Epidermal melanocyte (primary cell): ENCODE measurements around the gene NPAS3.

Experiments used
- DNase-seq: peaks from one replicate; pipeline ENCODE4 v3.0.0; 2011; ENCODE audit warnings: low spot score; ENCODE audit not compliant: insufficient read length

Gene NPAS3

DNA sequence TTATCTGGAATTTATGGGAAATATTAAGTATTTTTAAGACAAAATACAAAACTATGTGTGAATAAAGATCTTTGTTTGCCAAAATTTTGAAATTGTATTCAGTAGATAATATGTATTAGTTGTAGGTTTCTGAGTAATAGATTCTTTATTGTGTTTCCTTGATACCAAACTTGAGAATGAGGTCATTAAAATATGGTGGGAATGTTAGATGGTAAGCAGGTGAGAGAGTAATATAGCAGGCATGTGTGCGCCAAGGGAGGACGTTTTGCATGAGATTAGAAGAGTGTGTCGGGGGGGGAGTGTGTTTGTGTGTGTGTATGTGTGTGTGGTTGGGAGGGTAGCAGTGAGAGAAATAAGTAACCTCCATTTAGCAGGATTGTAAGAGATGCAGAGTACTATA lies 376.5 kb downstream of the NPAS3 start:
- no peak for DNase-seq

DNA sequence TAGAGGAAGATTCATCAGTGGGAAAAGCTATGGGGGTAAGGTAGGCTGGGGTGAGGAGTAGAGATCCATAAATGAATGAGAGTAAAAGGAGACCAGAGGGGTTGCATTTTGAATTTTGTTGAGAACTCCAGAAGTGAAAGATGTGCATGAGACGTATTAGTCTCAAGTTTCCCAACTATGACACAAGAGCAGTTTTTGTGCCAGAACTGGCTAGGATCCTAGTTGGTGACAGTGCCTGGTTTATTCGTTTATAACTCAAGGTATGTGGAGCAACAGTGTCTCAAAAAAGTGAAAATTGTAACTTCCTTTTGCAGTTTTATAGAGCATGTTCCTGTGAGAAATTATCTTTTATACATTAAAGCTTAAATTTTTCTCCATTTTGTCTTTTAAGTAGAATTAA lies 377.0 kb downstream of the NPAS3 start:
- no peak for DNase-seq

DNA sequence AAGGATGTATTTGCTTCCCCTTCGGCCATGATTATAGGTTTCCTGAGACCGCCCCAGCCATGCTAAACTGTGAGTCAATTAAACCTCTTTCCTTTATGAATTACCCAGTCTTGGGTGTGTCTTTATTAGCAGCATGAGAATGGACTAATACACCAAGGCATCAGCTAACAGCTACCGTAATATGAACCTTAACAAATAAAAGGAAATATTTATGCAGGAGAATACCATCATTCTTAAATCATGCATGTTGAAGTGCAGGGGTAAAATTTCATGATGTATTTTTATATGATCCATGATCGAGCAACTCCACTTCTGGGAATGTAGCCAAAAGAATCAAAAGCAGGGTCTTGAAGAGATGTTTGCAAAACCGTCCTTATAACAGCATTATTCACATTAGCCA lies 379.0 kb downstream of the NPAS3 start:
- no peak for DNase-seq

DNA sequence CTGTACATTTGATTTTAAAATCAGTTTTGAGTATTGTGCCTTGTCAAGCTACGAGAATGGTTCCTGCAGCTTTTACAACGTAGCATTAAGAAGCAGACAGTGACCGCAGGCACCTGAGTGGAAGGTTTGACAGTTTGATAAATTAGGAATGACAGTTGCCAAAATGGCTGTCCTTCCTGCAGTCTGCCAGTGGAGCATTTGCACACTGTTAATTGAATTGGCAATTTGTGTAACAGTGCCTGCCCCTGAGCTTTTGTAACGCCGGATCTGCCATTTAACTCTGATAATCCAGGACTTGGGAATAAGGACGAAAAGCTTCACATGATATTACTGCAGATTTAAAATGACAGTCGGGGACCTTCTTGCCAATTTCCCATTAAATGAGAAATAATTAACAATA lies 385.3 kb downstream of the NPAS3 start:
- no peak for DNase-seq

DNA sequence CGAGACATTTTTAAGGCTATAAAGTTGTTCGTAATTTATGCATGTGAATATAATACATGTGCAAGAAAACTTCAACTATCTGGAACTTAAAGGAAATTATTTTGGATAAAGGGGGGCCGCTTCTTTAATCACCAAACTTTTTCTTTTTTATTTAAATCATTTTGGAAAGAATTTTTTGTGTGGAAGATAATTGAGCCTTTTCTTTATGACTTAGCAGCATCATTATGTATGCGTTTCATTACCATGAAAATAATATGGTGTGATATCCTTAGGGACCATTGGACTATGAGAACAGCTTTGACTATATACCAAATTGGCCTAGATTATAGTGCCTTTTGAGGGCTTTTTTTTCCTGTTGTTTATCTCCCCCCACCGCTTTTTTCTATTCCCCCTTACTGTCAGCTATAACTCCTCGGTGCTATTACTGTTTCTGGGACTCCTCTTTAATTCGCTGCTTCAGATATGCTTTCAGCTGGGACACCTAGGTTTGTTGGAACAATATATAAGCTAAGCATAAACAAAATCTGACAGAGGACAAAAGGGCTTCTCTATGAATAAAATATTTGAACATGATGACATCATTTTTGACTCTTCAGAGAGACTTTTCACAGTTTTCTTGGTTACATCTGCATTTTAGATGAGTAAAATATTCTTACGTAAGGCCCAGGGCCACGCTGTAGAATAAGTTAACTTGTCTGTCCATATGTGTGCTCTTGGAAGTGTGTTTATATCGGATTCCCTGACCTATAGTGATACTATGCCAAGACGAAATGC lies 392.7 kb downstream of the NPAS3 start:
- DNase-seq, result no peak

DNA sequence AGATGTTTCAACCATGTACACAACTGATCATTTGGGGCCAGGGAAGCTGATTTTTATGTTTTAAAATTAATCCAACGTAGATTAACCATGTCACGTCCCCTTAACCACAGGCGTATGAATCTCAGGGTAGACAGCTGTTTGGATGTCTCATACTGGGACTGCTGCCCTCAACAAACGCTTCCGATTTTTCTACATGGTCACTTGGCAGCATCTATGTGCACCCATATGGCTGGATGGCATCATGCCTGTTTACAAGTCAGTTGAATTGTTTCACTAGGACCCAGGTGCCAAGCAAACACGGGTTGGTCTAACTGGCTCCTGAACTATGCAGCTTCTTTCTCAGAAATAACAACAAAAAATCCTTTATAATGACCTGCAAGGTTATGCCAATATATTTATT lies 393.8 kb downstream of the NPAS3 start:
- no peak for DNase-seq

DNA sequence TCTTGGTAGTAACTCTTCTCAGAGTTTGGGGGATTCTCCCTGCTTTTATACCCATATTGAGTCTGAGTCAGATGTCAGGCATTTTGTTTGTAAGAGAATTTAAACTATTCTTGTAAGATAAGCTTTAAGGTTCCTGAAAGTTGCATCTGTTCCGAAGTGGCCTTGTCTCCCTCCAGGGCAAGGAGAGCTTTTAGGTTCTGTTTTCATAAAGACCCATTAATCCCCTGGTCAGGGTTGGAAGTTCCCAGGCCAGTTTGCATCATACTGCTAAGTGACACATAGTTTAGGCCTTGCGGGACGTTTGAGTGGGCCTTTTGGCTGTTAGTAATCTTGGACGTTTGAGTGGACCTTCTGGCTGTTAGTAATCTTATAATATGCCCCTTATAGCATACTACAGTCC lies 396.7 kb downstream of the NPAS3 start:
- no peak for DNase-seq

DNA sequence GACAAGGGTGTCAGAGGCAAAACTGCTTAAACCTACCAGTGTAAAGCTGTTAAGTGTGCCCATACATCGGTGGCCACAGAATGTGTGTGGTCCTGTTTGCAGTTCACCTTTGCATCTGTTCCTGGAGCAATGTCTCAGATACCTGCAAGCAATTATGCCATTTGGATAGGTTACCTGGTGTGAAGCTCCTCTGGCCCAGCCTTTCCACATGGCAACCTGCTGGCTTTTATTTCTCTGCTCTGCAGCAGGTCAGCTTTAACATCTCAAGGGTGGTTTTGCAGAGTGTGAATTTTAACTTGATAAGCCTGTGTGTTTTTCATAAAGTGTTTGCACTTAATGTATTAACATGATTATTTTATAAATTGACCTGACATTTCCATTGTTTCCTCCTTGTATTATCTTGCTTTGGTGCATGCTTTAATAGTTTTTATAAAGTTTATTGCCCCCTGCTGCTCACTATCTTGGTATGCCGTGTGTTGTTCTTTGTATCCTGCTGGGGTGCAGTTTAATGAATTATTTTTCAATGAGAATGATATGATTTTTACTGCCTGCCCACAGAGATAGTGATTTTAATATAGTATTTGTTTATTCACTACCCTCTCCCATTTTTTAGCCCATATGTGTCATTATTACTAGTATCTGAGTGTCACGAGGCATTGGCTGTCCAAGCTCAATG lies 403.8 kb downstream of the NPAS3 start:
- DNase-seq, result no peak

DNA sequence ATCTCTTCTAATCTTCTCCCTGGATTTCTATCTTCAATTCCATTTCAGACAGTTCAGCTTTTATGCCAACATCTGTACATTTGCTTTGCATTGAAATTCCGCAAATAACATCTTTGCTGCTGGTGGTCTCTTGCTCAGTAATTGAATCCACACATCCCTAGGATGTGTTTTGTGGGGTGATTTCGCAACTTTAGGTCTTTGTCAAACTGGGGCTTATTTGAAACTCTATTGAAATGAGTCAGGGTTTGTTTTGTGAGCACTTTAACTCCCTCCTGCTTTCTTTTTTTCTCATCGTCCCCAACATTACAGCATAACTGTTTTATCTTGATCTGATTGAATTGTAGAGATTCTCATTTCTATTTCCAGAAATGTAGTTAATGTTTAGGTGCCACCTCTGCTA lies 404.3 kb downstream of the NPAS3 start:
- DNase-seq, result no peak

DNA sequence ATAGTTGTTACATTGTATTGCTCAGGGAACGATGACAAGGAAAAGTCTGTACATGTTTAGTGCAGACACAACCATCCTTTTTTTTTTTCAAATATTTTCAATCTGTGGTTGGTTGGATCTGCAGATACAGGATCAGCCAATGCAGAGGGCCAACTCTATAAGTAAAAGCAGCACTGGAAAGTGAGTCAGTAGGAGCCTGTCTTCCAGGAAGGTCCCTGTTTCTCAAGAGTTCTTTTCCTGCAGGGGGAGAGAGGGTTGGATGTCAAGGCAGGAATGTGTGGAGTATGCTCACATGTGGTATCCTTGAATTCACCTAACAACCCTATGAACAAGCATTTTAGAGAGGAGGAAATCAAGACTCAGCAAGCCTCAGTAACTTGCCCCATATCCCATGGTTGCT lies 409.1 kb downstream of the NPAS3 start:
- DNase-seq, result no peak

DNA sequence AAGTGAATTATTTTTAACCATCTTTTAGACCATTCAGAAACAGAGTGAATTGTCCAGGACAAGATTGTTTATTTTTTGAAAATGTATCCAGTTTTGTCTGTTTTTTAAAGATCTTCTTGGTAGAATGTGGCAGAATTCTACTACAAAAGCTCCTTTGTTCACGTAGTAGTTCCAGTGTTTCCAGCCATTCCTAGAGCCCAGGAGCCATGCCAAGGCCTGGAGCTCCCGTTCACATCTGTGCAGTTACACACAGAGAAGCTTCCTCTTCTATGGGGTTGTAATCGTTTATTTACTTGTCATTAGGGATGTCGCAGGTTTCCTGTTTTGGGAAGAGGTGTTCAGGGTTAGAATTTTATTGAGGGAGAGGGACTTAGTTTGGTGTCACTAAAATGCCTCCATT lies 409.8 kb downstream of the NPAS3 start:
- DNase-seq, result no peak

DNA sequence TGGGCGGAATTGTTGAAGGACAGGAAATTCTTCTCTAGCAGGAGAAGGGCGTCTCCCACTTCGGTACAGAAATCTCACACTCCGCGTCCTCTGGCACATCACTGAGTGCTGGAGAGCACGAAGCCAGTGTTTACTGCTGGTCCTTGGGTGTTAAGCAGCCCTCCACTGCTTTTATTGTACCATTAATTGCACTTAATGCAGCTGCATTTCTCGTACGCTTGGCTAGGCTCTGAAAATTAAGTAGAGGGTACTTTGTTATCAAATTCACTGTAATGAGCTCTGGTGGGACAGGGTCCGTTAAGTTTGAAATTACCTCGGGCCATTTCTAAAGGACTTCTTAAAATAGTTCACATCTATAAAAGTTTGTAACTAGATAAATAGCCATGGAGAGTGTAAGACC lies 411.2 kb downstream of the NPAS3 start:
- no peak for DNase-seq

DNA sequence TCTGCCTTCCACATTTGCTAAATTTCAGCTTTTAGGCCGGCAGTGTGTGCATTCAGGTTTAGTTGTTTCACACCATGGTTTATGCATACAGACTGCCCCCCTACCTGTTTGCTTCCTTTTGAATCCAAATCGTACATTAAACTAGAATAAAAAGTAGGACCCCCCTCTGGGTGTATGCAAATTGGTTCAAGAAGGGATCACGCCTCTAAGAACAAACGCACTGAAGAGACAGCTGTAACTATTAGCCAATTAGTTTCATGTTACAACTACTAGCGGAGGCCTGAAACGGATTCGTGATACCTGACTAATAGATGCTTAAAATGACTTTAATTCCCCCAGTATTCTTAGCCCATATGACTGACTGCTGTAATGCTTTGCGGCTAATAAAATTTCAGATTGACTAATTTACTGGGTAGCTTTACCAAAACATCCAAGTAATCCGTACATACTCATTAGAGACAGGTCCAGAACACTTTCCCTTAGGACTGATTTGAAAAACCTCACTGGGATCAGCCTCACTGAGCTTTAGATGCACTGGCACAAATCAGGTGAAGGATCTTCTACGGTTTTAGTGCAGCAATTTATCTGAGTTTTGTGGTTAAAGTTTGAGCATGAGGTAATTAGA lies 411.8 kb downstream of the NPAS3 start:
- no peak for DNase-seq

DNA sequence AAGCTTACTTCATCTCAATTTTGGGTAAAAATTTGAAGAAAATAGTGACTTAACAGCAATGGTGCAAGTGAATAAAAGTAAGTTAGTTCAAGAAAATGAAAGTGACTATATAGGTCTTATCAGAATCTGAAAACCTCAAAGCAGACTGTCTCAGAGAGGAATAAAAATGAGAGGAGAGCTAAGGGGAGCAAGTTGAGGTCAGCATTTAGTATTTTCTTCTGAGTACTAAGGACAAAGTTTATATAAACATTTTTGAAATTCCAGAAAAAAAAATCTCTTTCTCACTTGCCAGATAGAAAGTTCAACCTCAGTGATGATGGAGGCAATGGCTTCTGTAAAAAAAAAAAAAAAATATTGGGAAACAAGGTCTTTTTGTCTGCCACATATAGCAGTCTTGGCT lies 414.1 kb downstream of the NPAS3 start:
- no peak for DNase-seq

DNA sequence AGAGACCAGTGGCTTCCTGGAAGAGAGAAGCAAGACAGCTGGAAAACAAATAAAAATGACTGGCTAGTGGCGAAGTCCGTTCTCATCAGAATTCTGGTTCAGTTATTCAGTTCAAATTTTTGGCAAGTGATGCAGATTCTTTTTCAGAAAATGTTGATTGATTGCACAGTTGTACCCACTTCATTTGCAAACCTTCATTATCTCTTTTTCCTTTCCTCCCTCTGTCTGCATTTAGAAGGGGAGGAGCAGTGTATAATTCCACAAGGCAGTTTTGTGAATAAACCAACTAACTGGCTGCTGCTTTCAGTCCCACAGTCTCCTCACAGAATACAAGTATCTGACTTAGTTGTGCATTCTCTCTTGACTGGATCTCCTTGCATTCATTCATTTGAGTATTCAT lies 417.5 kb downstream of the NPAS3 start:
- no peak for DNase-seq

DNA sequence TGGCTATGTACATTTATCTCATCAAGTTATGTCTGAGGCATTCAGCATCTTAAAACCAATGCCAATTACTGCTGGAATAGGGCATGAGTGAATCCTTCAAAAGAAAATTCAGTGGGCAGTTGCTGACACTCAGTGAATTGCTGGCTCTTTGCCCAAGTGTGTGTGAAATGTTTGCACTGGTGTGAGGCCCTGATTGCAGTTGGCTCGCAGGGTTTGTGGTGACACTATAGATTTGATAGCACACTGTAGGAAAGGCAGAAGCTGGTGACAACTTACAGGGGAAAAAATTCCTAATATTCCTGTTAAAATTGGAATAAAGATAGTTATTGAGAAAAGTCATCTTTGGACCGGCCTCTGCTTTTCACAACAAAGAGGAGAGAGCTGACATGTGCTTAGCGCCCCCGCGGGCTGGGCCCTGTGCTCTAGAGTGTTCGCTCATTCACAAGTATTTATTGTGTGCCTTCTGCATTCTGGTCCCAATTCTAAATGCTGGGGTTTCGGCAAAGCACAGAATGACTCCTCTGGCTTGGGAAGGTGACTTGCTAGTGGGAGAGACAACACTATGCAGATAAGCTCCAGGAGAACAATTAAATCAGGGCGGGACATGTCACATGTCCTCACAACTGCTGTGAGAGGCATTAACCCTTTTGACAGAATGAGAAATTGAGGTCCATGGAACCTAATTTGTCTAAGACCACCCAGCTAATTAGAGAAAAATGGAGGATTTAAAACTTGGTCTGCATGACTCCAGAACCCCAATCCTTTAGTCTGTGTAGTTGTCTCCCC lies 418.7 kb downstream of the NPAS3 start:
- DNase-seq, result no peak

DNA sequence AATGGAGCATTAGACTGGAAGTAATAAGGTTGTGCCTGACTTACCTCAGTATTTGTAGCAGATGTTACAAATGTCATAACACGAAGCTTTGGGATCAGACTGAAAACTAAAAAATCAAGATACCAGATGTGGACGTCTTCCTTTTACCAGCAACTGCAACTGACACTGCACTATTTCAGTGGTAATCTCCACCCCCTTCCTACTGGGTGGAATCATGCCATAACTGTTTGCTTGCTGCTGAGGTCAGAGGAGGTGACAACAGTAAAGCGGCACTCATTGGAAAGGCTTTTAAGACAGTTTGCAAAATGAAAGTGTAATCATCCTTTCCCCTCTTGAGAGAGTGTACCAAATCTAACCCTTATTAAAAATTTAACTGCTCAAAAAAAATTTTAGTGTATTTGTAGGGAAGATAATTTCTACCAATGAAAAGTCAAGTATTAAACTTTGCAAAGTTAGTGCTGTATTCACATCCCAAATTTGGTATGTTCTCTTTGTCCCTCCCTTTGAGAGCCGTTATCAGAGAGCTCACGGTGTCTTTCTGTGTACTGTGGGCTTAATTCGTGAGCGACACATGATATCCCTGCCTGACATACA lies 420.7 kb downstream of the NPAS3 start:
- DNase-seq, result no peak

DNA sequence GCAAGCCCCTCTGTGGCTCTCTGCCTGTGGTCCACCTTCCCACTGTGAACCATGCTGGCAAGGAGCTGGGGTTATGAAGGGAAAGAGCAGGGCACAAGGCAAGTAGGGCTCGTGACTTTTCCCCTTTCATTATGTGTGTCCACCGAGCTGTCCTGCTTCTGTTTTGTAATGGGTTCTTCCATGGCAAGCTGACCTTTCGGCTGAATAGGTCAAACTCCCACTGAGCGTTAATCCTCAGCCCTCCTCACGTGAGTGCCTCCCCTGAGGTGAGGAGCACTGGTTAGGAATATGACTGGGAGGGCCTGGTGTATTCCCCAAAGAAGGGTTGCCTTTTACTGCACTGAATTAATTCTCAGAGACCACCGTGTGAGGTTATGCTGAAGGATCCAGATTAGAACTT lies 424.3 kb downstream of the NPAS3 start:
- DNase-seq, result no peak

DNA sequence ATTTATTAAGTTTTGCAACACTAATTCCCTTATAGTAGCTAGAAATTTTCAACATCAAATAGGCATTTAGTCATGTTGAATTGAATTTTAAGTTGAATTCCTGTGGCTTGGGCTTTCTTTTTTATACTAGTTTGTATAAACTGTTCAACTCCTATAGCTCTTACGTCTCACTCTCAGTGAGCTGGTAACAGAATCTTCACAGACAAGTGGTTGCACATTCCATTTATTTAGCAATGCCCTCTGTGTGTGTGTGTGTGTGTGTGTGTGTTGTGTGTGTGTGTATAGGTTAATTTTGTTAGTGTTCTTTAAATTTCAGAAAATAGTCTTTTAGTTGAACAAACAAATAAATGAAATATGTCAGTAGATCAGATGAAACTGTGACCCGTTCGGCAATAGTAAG lies 425.0 kb downstream of the NPAS3 start:
- no peak for DNase-seq

DNA sequence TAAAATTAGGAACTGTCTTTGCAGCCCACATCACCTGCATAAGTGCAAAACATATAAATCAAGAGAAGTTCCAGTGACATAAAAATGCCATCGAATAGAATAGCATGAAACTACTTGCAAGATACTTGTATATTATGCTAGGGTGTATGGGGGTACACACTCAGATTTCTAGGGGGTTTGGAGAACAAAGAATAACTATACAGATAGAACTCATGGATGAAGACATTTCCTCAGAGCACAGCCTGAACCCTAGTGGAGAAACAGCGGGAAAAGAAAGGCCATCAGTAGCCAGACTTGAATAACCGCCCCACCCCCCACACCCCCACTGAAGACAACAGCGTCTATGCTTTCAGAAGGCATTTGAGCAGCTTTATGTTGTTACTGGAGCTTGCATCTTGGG lies 425.8 kb downstream of the NPAS3 start:
- no peak for DNase-seq

DNA sequence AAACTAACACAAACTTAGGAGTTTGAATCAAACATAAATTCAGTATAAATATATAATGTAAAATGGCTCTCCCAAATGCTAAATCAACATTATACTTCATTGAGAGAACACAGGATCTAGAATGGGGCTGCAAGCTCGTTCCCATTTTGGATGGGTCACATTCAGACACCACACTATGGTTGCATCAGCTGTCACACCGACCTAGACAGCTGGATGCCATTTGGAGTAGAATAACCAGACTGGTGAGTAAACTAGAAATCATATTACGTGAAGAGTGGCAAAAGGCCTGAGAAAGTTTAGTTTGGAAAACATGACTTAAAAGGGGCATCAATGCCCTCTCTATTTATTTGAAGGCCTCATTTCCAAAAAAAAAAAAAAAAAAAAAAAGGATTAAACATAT lies 430.4 kb downstream of the NPAS3 start:
- no peak for DNase-seq

DNA sequence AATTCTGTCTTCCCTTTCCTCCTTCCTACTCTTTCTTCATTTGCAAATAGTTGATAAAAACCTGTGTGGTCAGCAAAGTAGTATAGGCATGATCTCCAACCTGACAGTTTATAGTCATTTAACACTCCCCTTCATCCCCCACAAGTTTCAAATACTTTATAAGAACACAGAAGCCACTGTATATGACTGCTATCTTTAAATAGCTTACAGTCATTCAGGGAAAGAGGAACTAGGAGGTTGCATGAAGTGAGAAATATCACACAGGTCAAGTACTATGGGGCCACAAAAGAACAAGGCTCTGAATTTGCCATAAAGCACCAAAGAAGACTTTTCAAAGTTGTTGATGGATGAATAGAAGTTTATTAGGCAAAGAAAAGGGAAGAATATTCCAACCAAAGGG lies 431.3 kb downstream of the NPAS3 start:
- no peak for DNase-seq
